ENCODE measurements around the gene RHBDL1. TPM values are rescaled to one million over a fixed set of nuclear protein-coding genes. Genes with fewer than 3 reads are reported as not detected.
A peak's percentile ranks its signal among the peaks of the same experiment; 100 is the strongest.

RHBDL1 gene
- total and polyA plus RNA-seq, 2 donors (not counting 1 experiment from before 2014, with no cell fraction given) = 0.76 to 7.1 TPM

GRCh38 chr16:646679-647172 is 28.7 kb upstream of the RHBDL1 start:
- Histone ChIP-seq H3K9ac (ENCODE audit: insufficient read depth, low read length) (no peak overlapping the region), H3K36me3 (ENCODE audit: control insufficient read depth, insufficient read depth, low read length) (no peaks in the 10 kb centered on the region), H3K4me3 (replicated peaks in 1 of 4; ENCODE audit: control extremely low read depth in 1 of 4, insufficient read depth in 1 of 4, low read depth in 3 of 4, low read length in 4 of 4) (no peak overlapping the region), H3K4me2 (ENCODE audit: extremely low read depth, insufficient read depth, low read length) (no peak overlapping the region), H3K79me2 (ENCODE audit: control insufficient read depth, insufficient read depth, low read length) (peaks cover 6% of the 10 kb centered on the region), H3K27me3 (ENCODE audit: control insufficient read depth, insufficient read depth, low read length) (no peaks in the 10 kb centered on the region), H3K9me3 (ENCODE audit: control insufficient read depth, insufficient read depth, low read depth, low read length) (no peaks in the 10 kb centered on the region), H3K4me1 (ENCODE audit: control insufficient read depth, extremely low read depth, insufficient read depth, low read length) (peaks cover 13% of the 10 kb centered on the region), H3K27ac (ENCODE audit: insufficient read depth, low read length) (no peak overlapping the region), H4K20me1 (ENCODE audit: control insufficient read depth, extremely low read depth, insufficient read depth, low read length) (no peaks in the 10 kb centered on the region), H2AFZ (ENCODE audit: low read length) (no peak overlapping the region)
- TF ChIP-seq EZH2 (IDR thresholded peaks at IDR 0.05; ENCODE audit: low read length, missing control alignments) = no peak
- TF ChIP-seq, protein P1, sequence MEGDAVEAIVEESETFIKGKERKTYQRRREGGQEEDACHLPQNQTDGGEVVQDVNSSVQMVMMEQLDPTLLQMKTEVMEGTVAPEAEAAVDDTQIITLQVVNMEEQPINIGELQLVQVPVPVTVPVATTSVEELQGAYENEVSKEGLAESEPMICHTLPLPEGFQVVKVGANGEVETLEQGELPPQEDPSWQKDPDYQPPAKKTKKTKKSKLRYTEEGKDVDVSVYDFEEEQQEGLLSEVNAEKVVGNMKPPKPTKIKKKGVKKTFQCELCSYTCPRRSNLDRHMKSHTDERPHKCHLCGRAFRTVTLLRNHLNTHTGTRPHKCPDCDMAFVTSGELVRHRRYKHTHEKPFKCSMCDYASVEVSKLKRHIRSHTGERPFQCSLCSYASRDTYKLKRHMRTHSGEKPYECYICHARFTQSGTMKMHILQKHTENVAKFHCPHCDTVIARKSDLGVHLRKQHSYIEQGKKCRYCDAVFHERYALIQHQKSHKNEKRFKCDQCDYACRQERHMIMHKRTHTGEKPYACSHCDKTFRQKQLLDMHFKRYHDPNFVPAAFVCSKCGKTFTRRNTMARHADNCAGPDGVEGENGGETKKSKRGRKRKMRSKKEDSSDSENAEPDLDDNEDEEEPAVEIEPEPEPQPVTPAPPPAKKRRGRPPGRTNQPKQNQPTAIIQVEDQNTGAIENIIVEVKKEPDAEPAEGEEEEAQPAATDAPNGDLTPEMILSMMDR (conservative IDR thresholded peaks at IDR 0.05 in 1 of 2, IDR thresholded peaks at IDR 0.05 in 1 of 2; ENCODE audit: low read depth in 1 of 2, low read length in 2 of 2) = no peak
- DNase-seq (ENCODE audit: low read depth in 2 of 2) = no peak

GRCh38 chr16:647173-647902 is 28.1 kb upstream of the RHBDL1 start:
- no peak overlapping the region for H3K9ac ChIP-seq (ENCODE audit: insufficient read depth, low read length)

GRCh38 chr16:648071-648780 is 27.2 kb upstream of the RHBDL1 start:
- Histone ChIP-seq H3K9ac (ENCODE audit: insufficient read depth, low read length) (peak overlapping the region; percentile 83), H3K36me3 (ENCODE audit: control insufficient read depth, insufficient read depth, low read length) (peaks cover 2% of the 10 kb centered on the region), H3K4me2 (ENCODE audit: extremely low read depth, insufficient read depth, low read length) (peak overlapping the region; percentile 98), H3K4me3 (replicated peaks in 1 of 4; ENCODE audit: control extremely low read depth in 1 of 4, insufficient read depth in 1 of 4, low read depth in 3 of 4, low read length in 4 of 4) (peak overlapping the region; percentile 58 to 74 (median 68)), H3K9me3 (ENCODE audit: control insufficient read depth, insufficient read depth, low read depth, low read length) (no peaks in the 10 kb centered on the region), H3K4me1 (ENCODE audit: control insufficient read depth, extremely low read depth, insufficient read depth, low read length) (peaks cover 8% of the 10 kb centered on the region), H2AFZ (ENCODE audit: low read length) (no peak overlapping the region), H3K27me3 (ENCODE audit: control insufficient read depth, insufficient read depth, low read length) (no peaks in the 10 kb centered on the region), H3K79me2 (ENCODE audit: control insufficient read depth, insufficient read depth, low read length) (peaks cover 6% of the 10 kb centered on the region), H3K27ac (ENCODE audit: insufficient read depth, low read length) (peak overlapping the region; percentile 88), H4K20me1 (ENCODE audit: control insufficient read depth, extremely low read depth, insufficient read depth, low read length) (no peaks in the 10 kb centered on the region)
- DNase-seq (ENCODE audit: low read depth in 2 of 2) = no peak
- TF ChIP-seq EZH2 (IDR thresholded peaks at IDR 0.05; ENCODE audit: low read length, missing control alignments) = no peak
- TF ChIP-seq, protein P1 (conservative IDR thresholded peaks at IDR 0.05 in 1 of 2, IDR thresholded peaks at IDR 0.05 in 1 of 2; ENCODE audit: low read depth in 1 of 2, low read length in 2 of 2) = peak; percentile 18 to 26

More at GRCh38 chr16:647173-647902, 28.1 kb upstream of the RHBDL1 start:
- no peak overlapping the region for H2AFZ ChIP-seq (ENCODE audit: low read length)
- H3K4me3 ChIP-seq (replicated peaks in 1 of 4; ENCODE audit: control extremely low read depth in 1 of 4, insufficient read depth in 1 of 4, low read depth in 3 of 4, low read length in 4 of 4) = no peak overlapping the region
- DNase-seq (ENCODE audit: low read depth in 2 of 2) = no peak
- H3K4me1 ChIP-seq (ENCODE audit: control insufficient read depth, extremely low read depth, insufficient read depth, low read length) = peaks cover 13% of the 10 kb centered on the region
- H3K79me2 ChIP-seq (ENCODE audit: control insufficient read depth, insufficient read depth, low read length) = peaks cover 6% of the 10 kb centered on the region
- TF ChIP-seq EZH2 (IDR thresholded peaks at IDR 0.05; ENCODE audit: low read length, missing control alignments) = no peak
- TF ChIP-seq, protein P1 (conservative IDR thresholded peaks at IDR 0.05 in 1 of 2, IDR thresholded peaks at IDR 0.05 in 1 of 2; ENCODE audit: low read depth in 1 of 2, low read length in 2 of 2) = no peak
- no peaks in the 10 kb centered on the region for H4K20me1 ChIP-seq (ENCODE audit: control insufficient read depth, extremely low read depth, insufficient read depth, low read length)
- H3K4me2 ChIP-seq (ENCODE audit: extremely low read depth, insufficient read depth, low read length) = no peak overlapping the region
- no peaks in the 10 kb centered on the region for H3K36me3 ChIP-seq (ENCODE audit: control insufficient read depth, insufficient read depth, low read length)
- H3K27ac ChIP-seq (ENCODE audit: insufficient read depth, low read length) = no peak overlapping the region
- H3K27me3 ChIP-seq (ENCODE audit: control insufficient read depth, insufficient read depth, low read length) = no peaks in the 10 kb centered on the region
- no peaks in the 10 kb centered on the region for H3K9me3 ChIP-seq (ENCODE audit: control insufficient read depth, insufficient read depth, low read depth, low read length)

Measured in fibroblast of lung (primary cell).